CD14-positive monocyte (primary cell): ENCODE results near the gene FAM234A. TPM values are rescaled to one million over a fixed set of nuclear protein-coding genes. Genes with fewer than 3 reads are reported as not detected.

Source experiments
- DNase-seq, 3 donors: peaks; one replicate each; pipeline ENCODE4 v3.0.0-alpha.2; 2011 to 2022
- H2AFZ ChIP-seq: 2 replicates; pipeline ENCODE4 v1.6.0; 2012; ENCODE audit warnings: mild to moderate bottlenecking, low read depth, low read length, inconsistent platforms; ENCODE audit not compliant: insufficient read depth, poor library complexity, severe bottlenecking
- H3K27ac ChIP-seq, 2 donors: 1 replicate in 1 of 2; 2 replicates in 1 of 2; pipeline ENCODE4 v1.5.1; 2012 to 2013; ENCODE audit warnings: low read length in 2 of 2, control low read depth in 1 of 2, inconsistent platforms in 1 of 2, low read depth in 1 of 2, mild to moderate bottlenecking in 1 of 2
- H3K27me3 ChIP-seq, 2 donors: one replicate each; pipeline versions ENCODE4 v1.6.0 to v1.6.1; 2011 to 2013; ENCODE audit warnings: low read length in 2 of 2; ENCODE audit not compliant: control insufficient read depth in 2 of 2, insufficient read depth in 2 of 2
- H3K36me3 ChIP-seq, 2 donors: replicated peaks in 1 of 2; 1 replicate in 1 of 2; 2 replicates in 1 of 2; pipeline versions ENCODE4 v1.5.1 to v1.6.1; 2012 to 2013; ENCODE audit warnings: low read length in 2 of 2, control low read depth in 1 of 2, inconsistent platforms in 1 of 2, mild to moderate bottlenecking in 1 of 2; ENCODE audit not compliant: insufficient read depth in 2 of 2, control insufficient read depth in 1 of 2
- H3K4me1 ChIP-seq, 2 donors: 1 replicate in 1 of 2; 2 replicates in 1 of 2; pipeline versions ENCODE4 v1.5.1 to v1.6.1; 2012 to 2013; ENCODE audit warnings: low read length in 2 of 2, control low read depth in 1 of 2, inconsistent platforms in 1 of 2, mild to moderate bottlenecking in 1 of 2, moderate library complexity in 1 of 2; ENCODE audit not compliant: insufficient read depth in 2 of 2, control insufficient read depth in 1 of 2
- H3K4me2 ChIP-seq: replicated peaks from 2 replicates; pipeline ENCODE3; 2012; ENCODE audit warnings: low read length, moderate library complexity, mild to moderate bottlenecking; ENCODE audit not compliant: poor library complexity, severe bottlenecking; ENCODE audit errors: extremely low read depth
- H3K4me3 ChIP-seq, 3 experiments: fragments of 200-600 bp in 1 of 3; sonication (generic) in 1 of 3; replicated peaks in 1 of 3; 1 replicate in 2 of 3; 2 replicates in 1 of 3; pipeline ENCODE4 v1.5.1; 2011 to 2013; ENCODE audit warnings: low read length in 3 of 3, mild to moderate bottlenecking in 3 of 3, control low read depth in 2 of 3, low read depth in 2 of 3, inconsistent platforms in 1 of 3, moderate library complexity in 1 of 3
- H3K79me2 ChIP-seq: 2 replicates; pipeline ENCODE4 v1.6.0; 2012; ENCODE audit warnings: mild to moderate bottlenecking, control low read depth, inconsistent platforms, low read length, moderate library complexity; ENCODE audit not compliant: insufficient read depth
- H3K9ac ChIP-seq: 2 replicates; pipeline ENCODE4 v1.6.0; 2017; ENCODE audit warnings: low read length, mild to moderate bottlenecking; ENCODE audit not compliant: insufficient read depth, poor library complexity, severe bottlenecking
- H3K9me3 ChIP-seq, 2 donors: replicated peaks in 1 of 2; 1 replicate in 1 of 2; 2 replicates in 1 of 2; pipeline versions ENCODE4 v1.5.1 to v1.6.1; 2012 to 2013; ENCODE audit warnings: low read length in 2 of 2, control low read depth in 1 of 2; ENCODE audit not compliant: control insufficient read depth in 1 of 2, insufficient read depth in 1 of 2
- H4K20me1 ChIP-seq: 2 replicates; pipeline ENCODE4 v1.6.0; 2012; ENCODE audit warnings: mild to moderate bottlenecking, low read length, control low read depth, moderate library complexity; ENCODE audit not compliant: insufficient read depth
- H3K27ac Mint-ChIP-seq, 7 donors: one replicate each; pipeline ENCODE4 v1.8.0; 2020; ENCODE audit warnings: mild to moderate bottlenecking in 7 of 7, mixed read lengths in 7 of 7, moderate library complexity in 6 of 7, inconsistent platforms in 2 of 7
- H3K27me3 Mint-ChIP-seq, 3 donors: one replicate each; pipeline ENCODE4 v1.8.0; 2021 to 2022; ENCODE audit warnings: low read depth in 3 of 3, mild to moderate bottlenecking in 3 of 3, mixed read lengths in 3 of 3, moderate library complexity in 3 of 3, inconsistent platforms in 1 of 3
- H3K36me3 Mint-ChIP-seq, 2 donors: one replicate each; pipeline ENCODE4 v1.8.0; 2020; ENCODE audit warnings: mixed read lengths in 2 of 2, inconsistent platforms in 1 of 2, mild to moderate bottlenecking in 1 of 2
- H3K4me1 Mint-ChIP-seq: one replicate; pipeline ENCODE4 v1.8.0; 2020; ENCODE audit warnings: mild to moderate bottlenecking, mixed read lengths
- H3K4me3 Mint-ChIP-seq, 2 donors: one replicate each; pipeline ENCODE4 v1.8.0; 2020; ENCODE audit warnings: mild to moderate bottlenecking in 2 of 2, mixed read lengths in 2 of 2, moderate library complexity in 1 of 2
- H3K9me3 Mint-ChIP-seq, 7 donors: one replicate each; pipeline ENCODE4 v1.8.0; 2020 to 2022; ENCODE audit warnings: mixed read lengths in 7 of 7, mild to moderate bottlenecking in 6 of 7, moderate library complexity in 6 of 7, inconsistent platforms in 2 of 7
- WGBS: methylation state at CpG from one replicate; pipeline ENCODE4 v1.1.5; 2013; ENCODE audit warnings: missing lambda C conversion rate; ENCODE audit not compliant: insufficient coverage; 5-methylcytosine and 5-hydroxymethylcytosine counted together
- intact Hi-C, 2 donors: fragments of 100-400 bp; cut with micrococcal nuclease; formaldehyde crosslinking; loops; one replicate each; pipeline versions ENCODE4 v1.15.0 to v1.15.1; 2023
- polyA plus RNA-seq, 3 donors: library from polyadenylated mRNA; depleted of rRNA in 1 of 3; unstranded in 2 of 3; stranded (reverse) in 1 of 3; fragments of 300-500 nt in 2 of 3; fragments of >200 nt in 1 of 3; fragmentation: Illumina TruSeq in 2 of 3; gene quantifications; 1 replicate in 2 of 3; 2 replicates in 1 of 3; pipeline ENCODE4 v1.2.3, GENCODE V29; 2012 to 2021
- TF ChIP-seq, protein P1 (sequence below): fragments of 200-600 bp; IDR thresholded peaks from one replicate; pipeline ENCODE4 v1.8.0; 2022; ENCODE audit warnings: antibody characterized with exemption, mild to moderate bottlenecking

Gene FAM234A
- polyA plus RNA-seq, 3 donors = 22.5 to 40.4 (median 25.1) TPM

DNA sequence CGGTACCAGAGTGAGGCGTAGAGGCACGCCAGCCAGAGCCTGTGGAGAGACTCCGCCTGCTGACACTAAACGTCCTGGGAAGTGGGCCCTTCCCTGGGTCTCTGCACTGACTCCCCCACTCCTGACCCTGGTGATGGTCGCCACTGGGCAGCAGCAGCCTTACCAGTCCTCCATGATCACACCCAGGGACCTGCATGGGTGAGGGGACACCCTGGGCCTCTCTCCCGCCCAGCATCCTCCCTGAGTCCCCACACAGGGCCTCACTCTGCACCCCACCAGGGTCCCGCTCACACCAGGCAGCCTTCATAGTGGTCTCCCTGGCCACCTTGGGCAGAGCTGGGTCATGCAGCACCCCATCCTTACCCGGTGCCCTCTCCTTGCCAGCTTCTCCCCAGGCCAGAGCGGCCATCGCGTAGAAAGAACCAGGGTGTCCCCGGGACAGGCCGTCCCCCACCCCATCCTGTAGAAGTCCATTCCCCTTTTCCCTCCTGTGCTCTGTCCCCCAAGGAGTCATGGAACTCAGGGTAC, 30.4 kb downstream of the FAM234A start:
- Histone ChIP-seq H4K20me1 (no peaks in the 10 kb centered on the region), H3K79me2 (no peaks in the 10 kb centered on the region), H2AFZ (no peak overlapping the region), H3K36me3 (peaks cover 38 to 45% of the 10 kb centered on the region in 2 donors), H3K4me1 (no peaks in the 10 kb centered on the region), H3K4me3 (no peak overlapping the region), H3K4me2 (no peak overlapping the region), H3K9me3 (no peaks in the 10 kb centered on the region), H3K27ac (no peak overlapping the region), H3K9ac (no peak overlapping the region), H3K27me3 (no peaks in the 10 kb centered on the region)
- H3K27ac Mint-ChIP-seq = peak overlapping the region in 1 of 7 donors; percentile 77
- H3K4me1 Mint-ChIP-seq = no peaks in the 10 kb centered on the region
- TF ChIP-seq, protein P1, sequence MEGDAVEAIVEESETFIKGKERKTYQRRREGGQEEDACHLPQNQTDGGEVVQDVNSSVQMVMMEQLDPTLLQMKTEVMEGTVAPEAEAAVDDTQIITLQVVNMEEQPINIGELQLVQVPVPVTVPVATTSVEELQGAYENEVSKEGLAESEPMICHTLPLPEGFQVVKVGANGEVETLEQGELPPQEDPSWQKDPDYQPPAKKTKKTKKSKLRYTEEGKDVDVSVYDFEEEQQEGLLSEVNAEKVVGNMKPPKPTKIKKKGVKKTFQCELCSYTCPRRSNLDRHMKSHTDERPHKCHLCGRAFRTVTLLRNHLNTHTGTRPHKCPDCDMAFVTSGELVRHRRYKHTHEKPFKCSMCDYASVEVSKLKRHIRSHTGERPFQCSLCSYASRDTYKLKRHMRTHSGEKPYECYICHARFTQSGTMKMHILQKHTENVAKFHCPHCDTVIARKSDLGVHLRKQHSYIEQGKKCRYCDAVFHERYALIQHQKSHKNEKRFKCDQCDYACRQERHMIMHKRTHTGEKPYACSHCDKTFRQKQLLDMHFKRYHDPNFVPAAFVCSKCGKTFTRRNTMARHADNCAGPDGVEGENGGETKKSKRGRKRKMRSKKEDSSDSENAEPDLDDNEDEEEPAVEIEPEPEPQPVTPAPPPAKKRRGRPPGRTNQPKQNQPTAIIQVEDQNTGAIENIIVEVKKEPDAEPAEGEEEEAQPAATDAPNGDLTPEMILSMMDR = no peak
- no peak overlapping the region for H3K4me3 Mint-ChIP-seq
- H3K9me3 Mint-ChIP-seq = peaks cover 0 to 2% (median 0%) of the 10 kb centered on the region in 7 donors
- peaks cover 0 to 1% (median 0%) of the 10 kb centered on the region in 3 donors for H3K27me3 Mint-ChIP-seq
- peak in 1 of 3 donors; percentile 3 for DNase-seq
- intact Hi-C loops = no loop called here
- WGBS = 92% methylated on average over 14 of the region's 14 CpGs
- peaks cover 36 to 48% of the 10 kb centered on the region in 2 donors for H3K36me3 Mint-ChIP-seq

GRCh38 chr16:265711-266110, 31.1 kb downstream of the FAM234A start:
- intact Hi-C loops = no loop called here
- Histone ChIP-seq H3K9ac (no peak overlapping the region), H3K4me2 (no peak overlapping the region), H3K4me3 (no peak overlapping the region), H3K9me3 (no peaks in the 10 kb centered on the region), H4K20me1 (no peaks in the 10 kb centered on the region), H2AFZ (no peak overlapping the region), H3K36me3 (peaks cover 33 to 41% of the 10 kb centered on the region in 2 donors), H3K79me2 (no peaks in the 10 kb centered on the region), H3K27ac (no peak overlapping the region), H3K27me3 (no peaks in the 10 kb centered on the region), H3K4me1 (no peaks in the 10 kb centered on the region)
- DNase-seq = no peak
- peaks cover 30 to 42% of the 10 kb centered on the region in 2 donors for H3K36me3 Mint-ChIP-seq
- WGBS = 88% methylated on average over 12 of the region's 12 CpGs
- TF ChIP-seq, protein P1 = no peak
- H3K9me3 Mint-ChIP-seq = peaks cover 0 to 2% (median 0%) of the 10 kb centered on the region in 7 donors
- H3K4me3 Mint-ChIP-seq = no peak overlapping the region
- no peak overlapping the region for H3K27ac Mint-ChIP-seq
- peaks cover 0 to 2% (median 1%) of the 10 kb centered on the region in 3 donors for H3K27me3 Mint-ChIP-seq
- H3K4me1 Mint-ChIP-seq = no peaks in the 10 kb centered on the region
